ENCODE data around the gene POLR3H. TPM values are rescaled to one million over a fixed set of nuclear protein-coding genes. Genes with fewer than 3 reads are reported as not detected.

The POLR3H gene
- total and polyA plus RNA-seq, 10 of the 15 experiments (the other 5 are each of a cell fraction or from before 2014, with no cell fraction given): 3.5 to 62.7 (median 24.6) TPM

DNA sequence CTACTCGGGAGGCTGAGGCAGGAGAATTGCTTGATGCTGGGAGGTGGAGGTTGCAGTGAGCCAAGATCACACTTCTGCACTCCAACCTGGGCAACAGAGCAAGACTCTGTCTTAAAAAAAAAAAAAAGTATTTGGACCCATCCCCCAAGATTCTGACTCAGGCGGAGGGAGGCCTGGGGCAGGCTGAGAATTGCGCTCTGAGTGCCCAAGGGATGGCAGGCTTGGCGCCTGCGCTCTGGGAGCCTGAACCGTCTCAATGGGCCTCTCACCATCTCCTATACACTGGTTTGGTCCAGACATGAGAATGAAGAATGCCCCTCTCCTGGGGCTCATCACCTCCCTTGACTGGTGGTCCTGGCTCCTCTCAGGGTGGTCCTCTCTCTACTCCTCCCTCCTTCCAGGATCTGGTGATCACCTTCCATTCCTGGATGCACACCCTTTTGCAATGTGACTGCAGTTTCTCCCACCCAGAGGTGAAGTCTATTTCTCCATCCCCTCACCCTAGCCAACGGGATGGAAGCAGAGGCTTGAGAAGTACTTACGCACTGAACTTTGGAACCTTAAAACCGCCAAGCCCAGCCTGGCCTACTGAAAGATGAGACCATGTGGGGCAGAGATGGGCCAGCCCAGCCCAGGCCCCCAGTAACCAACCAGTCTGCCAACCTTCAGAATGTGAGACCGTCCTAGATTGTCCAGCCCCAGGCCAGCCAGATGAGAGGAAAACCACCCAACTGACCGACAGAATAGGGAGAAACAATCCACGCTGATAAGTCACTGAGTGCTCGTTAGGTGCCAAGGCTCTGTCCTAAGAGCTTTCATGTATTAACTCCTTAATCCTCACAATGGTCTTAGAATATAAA, 4.9 kb downstream of the POLR3H start:
- no peak for ATAC-seq
- SMC1A ChIA-PET (ENCODE audit: uncharacterized antibody, unreplicated experiment): no interaction called here
- no peak overlapping the region; the same call in 1 of the 2 replicates for H3K4me3 ChIP-seq
- no peaks in the 10 kb centered on the region for H3K4me1 ChIP-seq (ENCODE audit: control insufficient read depth, insufficient read depth, low read length)
- RAD21 ChIA-PET (ENCODE audit: unreplicated experiment): no interaction called here
- DNase-seq (ENCODE audit: low read depth, low spot score): no peak
- no peak overlapping the region for H3K4me2 ChIP-seq (ENCODE audit: control insufficient read depth, insufficient read depth)
- no peak for TF ChIP-seq TBL1XR1 (IDR thresholded peaks at IDR 0.05; ENCODE audit: low read depth, low read length)
- WGBS (ENCODE audit: insufficient coverage, insufficient replicate concordance, low lambda C conversion rate, missing lambda C conversion rate): 89% methylated on average over 13 of the region's 13 CpGs
- H3K79me2 ChIP-seq (ENCODE audit: control insufficient read depth, insufficient read depth, low read length): peaks cover 42% of the 10 kb centered on the region
- H3K9me3 ChIP-seq (replicated peaks; ENCODE audit: control insufficient read depth, insufficient read depth, low read length): no peaks in the 10 kb centered on the region
- no peak overlapping the region for H3K9ac ChIP-seq (ENCODE audit: control insufficient read depth, insufficient read depth, low read length)
- no peak overlapping the region for H3K27ac ChIP-seq (ENCODE audit: control insufficient read depth, insufficient read depth)
- BruUV-seq (replicated peaks): no TSS peak
- 0 out of 2 replicates have a peak, but pooled peaks cover 3% of the 10 kb centered on the region for H4K20me1 ChIP-seq (ENCODE audit: control insufficient read depth, insufficient read depth)
- intact Hi-C loops (cut with micrococcal nuclease; ENCODE audit: unreplicated experiment) (loop anchor here (5.0 kb wide), 1 partner anchor 58 kb away; no protein-coding TSS in a partner anchor), in situ Hi-C loops (cut with MboI) (no loop called here)
- no peaks in the 10 kb centered on the region for H3K27me3 ChIP-seq (replicated peaks in 1 of 2; ENCODE audit: control insufficient read depth in 2 of 2, insufficient read depth in 2 of 2, low read length in 1 of 2)
- POLR2A ChIA-PET: interaction anchor here (0.6 kb wide), 1 partner anchor 716 kb away, joined by 4 read pairs; no protein-coding TSS in a partner anchor
- H2AFZ ChIP-seq (ENCODE audit: control insufficient read depth, low read depth, low read length): no peak overlapping the region
- H3K36me3 ChIP-seq (ENCODE audit: control insufficient read depth in 2 of 2, insufficient read depth in 2 of 2, low read length in 1 of 2): peaks cover 7 to 11% of the 10 kb centered on the region in 2 experiments
- CTCF ChIA-PET: interaction anchor here (1.1 to 5.0 kb wide), 2 partner anchors 58 to 136 kb away, joined by 3 to 46 read pairs; no protein-coding TSS in a partner anchor
- FAIRE-seq: no peak

DNA sequence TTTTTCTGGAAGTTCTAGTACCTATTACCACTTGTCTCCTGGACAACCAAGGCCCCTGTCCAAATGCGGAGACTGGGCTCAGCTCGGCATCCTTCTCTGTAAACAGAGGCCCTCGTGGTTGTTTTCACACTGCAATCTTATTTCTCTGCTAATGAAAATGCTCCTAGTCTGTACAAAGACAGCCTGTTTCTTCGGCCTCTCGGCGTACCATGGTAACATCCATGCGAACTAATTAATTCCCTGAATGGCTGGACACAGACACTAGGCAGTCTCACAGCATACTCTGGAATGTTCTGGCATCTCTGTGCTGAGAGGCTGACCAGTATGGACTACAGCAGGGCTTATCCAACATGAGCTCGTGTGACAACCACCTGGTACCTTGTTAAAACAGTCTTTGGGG, 5.7 kb downstream of the POLR3H start:
- intact Hi-C loops (cut with micrococcal nuclease; ENCODE audit: unreplicated experiment): no loop called here
- no peaks in the 10 kb centered on the region for H3K4me1 ChIP-seq (ENCODE audit: control insufficient read depth, insufficient read depth, low read length)
- CTCF ChIA-PET: interaction anchor here (0.7 kb wide), 1 partner anchor 628 kb away, joined by 3 read pairs; no protein-coding TSS in a partner anchor
- H3K36me3 ChIP-seq (ENCODE audit: control insufficient read depth in 2 of 2, insufficient read depth in 2 of 2, low read length in 1 of 2): peaks cover 8 to 11% of the 10 kb centered on the region in 2 experiments
- 0 out of 2 replicates have a peak, but pooled peaks cover 3% of the 10 kb centered on the region for H4K20me1 ChIP-seq (ENCODE audit: control insufficient read depth, insufficient read depth)
- in situ Hi-C loops (cut with MboI): no loop called here
- POLR2A ChIA-PET: no interaction called here
- ATAC-seq (no peak), DNase-seq (ENCODE audit: low read depth, low spot score) (no peak), FAIRE-seq (no peak)
- no peak overlapping the region for H3K4me3 ChIP-seq
- H3K4me2 ChIP-seq (ENCODE audit: control insufficient read depth, insufficient read depth): no peak overlapping the region
- BruUV-seq (replicated peaks): no TSS peak
- SMC1A ChIA-PET (ENCODE audit: uncharacterized antibody, unreplicated experiment): no interaction called here
- RAD21 ChIA-PET (ENCODE audit: unreplicated experiment): no interaction called here
- peaks cover 36% of the 10 kb centered on the region for H3K79me2 ChIP-seq (ENCODE audit: control insufficient read depth, insufficient read depth, low read length)
- H3K27me3 ChIP-seq (replicated peaks in 1 of 2; ENCODE audit: control insufficient read depth in 2 of 2, insufficient read depth in 2 of 2, low read length in 1 of 2): no peaks in the 10 kb centered on the region
- H3K9me3 ChIP-seq (replicated peaks; ENCODE audit: control insufficient read depth, insufficient read depth, low read length): no peaks in the 10 kb centered on the region
- no peak overlapping the region for H2AFZ ChIP-seq (ENCODE audit: control insufficient read depth, low read depth, low read length)
- no peak overlapping the region for H3K27ac ChIP-seq (ENCODE audit: control insufficient read depth, insufficient read depth)
- H3K9ac ChIP-seq (ENCODE audit: control insufficient read depth, insufficient read depth, low read length): no peak overlapping the region
- 98% methylated on average over 8 of the region's 8 CpGs for WGBS (ENCODE audit: insufficient coverage, insufficient replicate concordance, low lambda C conversion rate, missing lambda C conversion rate)
- TF ChIP-seq ZNF274 (IDR thresholded peaks at IDR 0.05; ENCODE audit: insufficient read depth, insufficient read length) (no peak), STAT3 (IDR thresholded peaks at IDR 0.05; ENCODE audit: low read depth, low read length) (no peak), MYC (IDR thresholded peaks at IDR 0.05; ENCODE audit: insufficient read depth, insufficient read length, insufficient replicate concordance, low read length, severe bottlenecking) (no peak), HDAC6 (IDR thresholded peaks at IDR 0.05; ENCODE audit: unreplicated experiment) (no peak), RFX5 (IDR thresholded peaks at IDR 0.05; ENCODE audit: low read depth, low read length) (no peak), GATAD2B (conservative IDR thresholded peaks at IDR 0.05; ENCODE audit: low read depth) (no peak), PML (IDR thresholded peaks at IDR 0.05; ENCODE audit: low read length) (no peak), SMARCA5 (IDR thresholded peaks at IDR 0.05) (no peak), NFIC (IDR thresholded peaks at IDR 0.05; ENCODE audit: low read depth, low read length) (no peak)
- TF ChIP-seq, protein P1, sequence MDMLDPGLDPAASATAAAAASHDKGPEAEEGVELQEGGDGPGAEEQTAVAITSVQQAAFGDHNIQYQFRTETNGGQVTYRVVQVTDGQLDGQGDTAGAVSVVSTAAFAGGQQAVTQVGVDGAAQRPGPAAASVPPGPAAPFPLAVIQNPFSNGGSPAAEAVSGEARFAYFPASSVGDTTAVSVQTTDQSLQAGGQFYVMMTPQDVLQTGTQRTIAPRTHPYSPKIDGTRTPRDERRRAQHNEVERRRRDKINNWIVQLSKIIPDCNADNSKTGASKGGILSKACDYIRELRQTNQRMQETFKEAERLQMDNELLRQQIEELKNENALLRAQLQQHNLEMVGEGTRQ (IDR thresholded peaks at IDR 0.05; ENCODE audit: borderline replicate concordance, low read depth, low read length): no peak
- TF ChIP-seq, protein P2, sequence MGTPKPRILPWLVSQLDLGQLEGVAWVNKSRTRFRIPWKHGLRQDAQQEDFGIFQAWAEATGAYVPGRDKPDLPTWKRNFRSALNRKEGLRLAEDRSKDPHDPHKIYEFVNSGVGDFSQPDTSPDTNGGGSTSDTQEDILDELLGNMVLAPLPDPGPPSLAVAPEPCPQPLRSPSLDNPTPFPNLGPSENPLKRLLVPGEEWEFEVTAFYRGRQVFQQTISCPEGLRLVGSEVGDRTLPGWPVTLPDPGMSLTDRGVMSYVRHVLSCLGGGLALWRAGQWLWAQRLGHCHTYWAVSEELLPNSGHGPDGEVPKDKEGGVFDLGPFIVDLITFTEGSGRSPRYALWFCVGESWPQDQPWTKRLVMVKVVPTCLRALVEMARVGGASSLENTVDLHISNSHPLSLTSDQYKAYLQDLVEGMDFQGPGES (IDR thresholded peaks at IDR 0.05): no peak

All from GM12878 (cell line).